Hindlimb muscle (tissue), 1 donor: ENCODE measurements around the gene LYRM4. TPM values are rescaled to one million over a fixed set of nuclear protein-coding genes. Genes with fewer than 3 reads are reported as not detected.

ENCODE experiments used
- DNase-seq: peaks from one replicate; pipeline ENCODE4 v3.0.0-alpha.2; 2013
- polyA plus RNA-seq: library from polyadenylated mRNA; unstranded; fragments of 120-200 nt; gene quantifications from one replicate; pipeline ENCODE4 v1.2.1, GENCODE V29; 2013; ENCODE audit not compliant: insufficient read length

The LYRM4 gene
- polyA plus RNA-seq, 1 donor: 20.5 TPM

DNA sequence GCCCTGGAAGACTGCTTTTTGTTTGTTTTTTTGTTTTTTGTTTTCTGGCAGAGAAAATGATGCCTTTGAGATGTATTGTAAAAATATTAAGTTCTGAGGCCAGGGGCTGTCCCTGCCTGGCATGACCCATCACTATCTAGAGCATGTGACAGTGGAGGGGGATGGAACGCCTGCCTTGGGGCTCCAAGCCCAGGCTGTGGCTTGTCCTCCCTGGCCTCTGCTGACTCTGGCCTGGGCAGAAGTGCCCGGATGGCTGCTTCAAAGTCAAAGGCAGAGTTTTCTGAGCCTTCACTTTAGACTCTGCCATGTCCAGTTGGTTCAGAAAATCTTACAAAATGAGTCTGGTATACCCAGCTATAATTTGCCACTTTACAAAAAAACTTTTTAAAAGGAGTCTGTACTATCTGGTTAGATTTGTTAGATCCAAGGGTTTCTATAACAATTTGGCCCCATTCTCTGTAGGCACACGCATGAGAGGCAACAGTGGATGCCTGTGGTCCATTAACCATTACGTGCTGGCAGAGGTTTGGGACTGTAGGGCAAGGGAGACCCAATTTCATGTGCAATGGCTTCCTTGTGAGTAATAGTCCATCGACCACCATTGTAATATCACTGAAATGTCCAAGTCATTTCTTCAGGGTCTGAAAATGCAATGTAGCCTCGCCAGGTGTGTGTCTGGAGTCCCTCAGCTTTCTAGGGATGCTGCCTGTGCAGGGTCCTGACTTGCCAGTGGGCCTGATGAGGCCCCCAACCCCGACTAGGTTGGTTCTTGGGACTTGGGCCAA lies 167.3 kb downstream of the LYRM4 start:
- no peak for DNase-seq

DNA sequence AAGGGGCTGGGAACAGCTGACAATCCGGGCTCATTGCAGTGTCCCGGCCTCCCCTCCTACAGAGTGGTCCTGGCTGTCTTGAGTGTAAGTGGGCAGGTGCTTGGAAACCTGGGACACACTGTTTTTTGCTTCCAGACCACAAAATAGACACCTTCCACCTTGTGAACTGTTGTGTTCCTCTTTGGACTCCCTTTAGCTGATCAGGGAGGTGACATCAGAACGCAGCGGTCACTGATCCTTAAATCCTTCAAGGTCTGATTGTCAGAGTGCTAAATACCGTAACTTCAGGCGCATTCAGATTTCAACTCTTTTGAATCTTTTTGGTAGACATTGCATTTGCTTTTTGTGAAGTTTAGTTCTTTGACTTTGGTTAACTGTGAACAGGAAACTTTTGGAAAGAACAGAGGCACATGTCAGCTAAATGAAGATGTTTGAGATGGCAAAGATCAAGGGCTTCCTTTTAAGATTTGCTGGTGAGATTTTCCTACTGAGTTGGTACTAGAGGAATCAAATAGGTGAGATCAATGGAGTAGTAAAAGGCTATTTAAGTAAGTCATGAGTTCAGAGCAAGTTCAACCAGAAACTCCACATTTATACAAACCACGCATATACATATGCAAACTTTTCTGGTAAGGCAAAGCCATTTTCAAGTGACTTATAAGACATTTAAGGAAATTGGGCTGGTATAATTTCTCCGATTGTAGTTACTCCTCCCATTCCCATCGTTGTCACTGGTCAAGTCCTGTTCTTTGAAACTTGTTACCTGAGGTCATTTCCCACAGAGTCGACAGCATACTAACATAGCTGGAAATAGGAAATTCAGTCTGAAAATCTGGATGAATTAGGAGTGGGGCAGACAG lies 169.3 kb downstream of the LYRM4 start:
- no peak for DNase-seq

DNA sequence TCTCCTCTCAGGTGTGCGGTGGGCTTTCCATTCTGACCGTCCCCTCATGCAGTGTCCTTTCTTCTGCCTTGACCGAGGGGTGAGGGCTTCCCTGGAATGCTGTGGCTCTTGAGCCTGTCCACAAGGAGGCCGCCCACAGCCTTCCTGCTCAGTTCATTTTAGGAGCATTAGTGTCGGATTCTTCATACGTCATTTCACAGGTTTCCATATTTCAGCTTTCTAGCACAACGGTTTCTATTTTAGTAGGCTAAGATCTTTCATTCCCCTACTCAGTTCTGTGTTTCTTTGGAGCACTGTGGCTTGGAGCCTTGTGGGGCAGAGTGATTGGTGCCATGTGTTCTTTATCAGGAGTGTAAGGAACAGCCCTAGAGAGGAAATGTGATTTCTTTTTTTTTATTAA lies 170.1 kb downstream of the LYRM4 start:
- no peak for DNase-seq

DNA sequence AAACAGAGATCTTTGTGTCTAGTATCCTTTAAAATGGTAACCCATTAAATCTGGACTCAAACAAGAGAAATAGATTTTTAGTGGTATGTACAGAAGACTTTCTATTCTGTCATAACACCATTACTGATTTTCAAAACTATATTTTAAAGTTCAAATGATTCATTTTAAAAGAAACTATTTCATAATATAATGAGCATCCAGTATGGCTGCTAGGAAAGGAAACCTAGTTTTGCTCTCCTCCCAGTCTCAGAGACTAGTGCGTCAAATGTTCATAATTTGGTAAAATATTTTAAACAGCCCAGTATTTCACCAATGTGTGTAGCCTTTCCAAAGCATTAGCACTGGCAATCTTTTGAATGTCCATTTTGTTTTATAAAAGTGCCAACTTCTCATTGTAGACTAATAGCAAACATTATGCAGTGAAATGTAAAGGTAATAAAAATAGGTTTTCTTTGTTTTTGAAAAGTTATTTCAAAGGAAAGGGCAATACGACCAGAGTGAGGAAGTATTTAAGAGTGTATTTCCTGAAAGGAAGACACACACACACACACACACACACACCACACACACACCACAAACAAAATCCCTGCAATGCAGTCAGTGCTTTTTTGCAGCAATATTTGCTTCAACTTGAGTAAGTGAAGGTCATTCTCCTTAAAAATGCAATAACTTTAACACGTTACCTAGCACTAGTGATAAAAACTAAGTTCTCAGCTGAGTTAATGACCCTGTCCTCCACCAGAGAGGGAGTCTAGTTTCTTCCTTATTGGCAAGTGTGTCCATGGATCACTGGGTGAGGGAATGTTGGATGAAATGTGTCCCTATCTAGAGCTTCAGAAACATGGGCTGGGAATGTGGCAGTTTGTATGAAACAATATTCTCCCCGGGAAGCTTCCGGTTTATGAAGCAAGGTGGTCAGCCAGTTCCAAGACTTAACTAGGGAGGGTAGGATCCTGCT lies 171.0 kb downstream of the LYRM4 start:
- DNase-seq: no peak

DNA sequence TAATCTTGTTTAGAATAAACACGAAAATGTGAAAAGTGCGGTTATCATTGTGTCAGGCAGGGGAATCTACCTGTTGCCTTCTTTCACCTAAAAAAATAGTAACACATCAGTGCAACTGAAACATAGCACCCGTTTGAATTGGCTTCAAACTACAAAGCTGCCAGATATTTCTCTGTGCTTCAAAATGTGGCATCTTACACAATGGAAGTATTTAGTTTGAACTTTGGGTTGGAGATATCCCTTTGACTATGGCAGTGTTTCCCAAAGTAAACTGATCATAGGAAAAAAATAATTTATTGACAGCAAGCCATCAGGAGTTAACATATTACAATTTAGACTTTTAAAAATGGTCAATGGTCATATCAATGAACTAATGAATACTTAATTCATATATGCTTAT lies 172.0 kb downstream of the LYRM4 start:
- DNase-seq: no peak

DNA sequence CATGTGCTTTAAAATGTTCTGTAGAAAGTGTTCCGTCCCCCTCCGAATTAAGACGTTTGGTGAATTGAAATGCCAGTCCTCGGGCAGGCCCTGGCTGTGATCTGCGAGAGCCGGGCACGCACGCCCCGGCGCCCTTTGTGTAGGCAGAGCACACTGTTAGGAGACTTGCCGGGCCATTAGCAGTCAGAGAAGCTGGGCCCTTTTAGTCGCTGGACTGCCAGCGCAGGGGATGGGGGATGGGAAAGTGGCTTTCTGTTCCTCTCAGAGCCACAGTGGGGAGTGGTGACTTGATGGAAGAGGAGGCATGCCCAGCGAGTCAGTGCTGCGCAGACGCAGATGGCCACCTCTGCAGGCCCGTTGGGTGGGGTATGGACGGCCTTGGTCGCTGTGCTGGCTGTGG lies 173.4 kb downstream of the LYRM4 start:
- DNase-seq: peak; percentile 35

DNA sequence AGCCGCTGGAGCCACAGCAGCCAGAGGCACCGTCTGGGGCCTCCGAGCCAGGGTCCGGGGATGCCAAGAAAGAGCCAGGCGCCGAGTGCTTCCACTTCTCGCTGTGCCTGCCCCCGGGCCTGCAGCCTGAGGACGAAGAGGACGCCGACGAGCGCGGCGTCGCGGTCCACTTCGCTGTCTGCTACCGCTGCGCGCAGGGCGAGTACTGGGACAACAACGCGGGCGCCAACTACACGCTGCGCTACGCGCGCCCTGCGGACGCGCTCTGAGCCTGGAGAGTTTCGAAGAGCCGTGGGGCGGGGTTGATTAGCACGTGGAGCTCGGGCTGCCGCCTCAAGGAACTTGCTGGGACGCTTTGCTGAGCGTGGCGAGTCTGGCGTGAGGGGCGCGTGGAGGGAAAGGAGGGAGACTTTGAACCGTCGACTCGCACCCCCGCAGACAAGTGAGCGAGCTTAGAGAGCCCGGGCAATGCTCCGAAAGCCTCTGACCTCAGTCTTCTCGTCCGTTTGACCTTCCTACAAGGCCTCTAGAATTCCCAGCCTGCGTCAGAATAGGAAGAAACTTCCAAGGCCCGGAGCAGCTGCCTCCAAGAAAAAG lies 174.4 kb downstream of the LYRM4 start:
- peak; percentile 27 for DNase-seq

DNA sequence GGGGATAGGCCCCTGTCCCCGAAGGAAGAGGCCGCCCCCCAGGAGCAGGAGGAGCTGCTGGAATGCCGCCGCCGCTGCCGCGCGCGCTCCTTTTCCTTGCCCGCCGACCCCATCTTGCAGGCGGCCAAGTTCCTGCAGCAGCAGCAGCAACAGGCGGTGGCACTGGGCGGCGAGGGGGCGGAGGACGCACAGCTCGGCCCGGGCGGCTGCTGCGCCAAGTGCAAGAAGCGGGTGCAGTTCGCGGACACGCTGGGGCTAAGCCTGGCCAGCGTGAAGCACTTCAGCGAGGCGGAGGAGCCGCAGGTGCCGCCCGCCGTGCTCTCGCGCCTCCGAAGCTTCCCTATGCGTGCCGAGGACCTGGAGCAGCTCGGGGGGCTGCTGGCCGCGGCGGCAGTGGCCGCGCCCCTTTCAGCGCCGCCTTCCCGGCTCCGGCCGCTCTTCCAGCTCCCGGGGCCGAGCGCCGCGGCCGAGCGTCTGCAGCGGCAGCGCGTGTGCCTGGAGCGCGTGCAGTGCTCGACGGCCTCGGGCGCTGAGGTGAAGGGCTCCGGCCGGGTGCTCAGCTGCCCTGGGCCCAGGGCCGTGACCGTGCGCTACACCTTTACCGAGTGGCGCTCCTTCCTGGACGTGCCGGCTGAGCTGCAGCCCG lies 175.0 kb downstream of the LYRM4 start:
- DNase-seq: peak; percentile 55

DNA sequence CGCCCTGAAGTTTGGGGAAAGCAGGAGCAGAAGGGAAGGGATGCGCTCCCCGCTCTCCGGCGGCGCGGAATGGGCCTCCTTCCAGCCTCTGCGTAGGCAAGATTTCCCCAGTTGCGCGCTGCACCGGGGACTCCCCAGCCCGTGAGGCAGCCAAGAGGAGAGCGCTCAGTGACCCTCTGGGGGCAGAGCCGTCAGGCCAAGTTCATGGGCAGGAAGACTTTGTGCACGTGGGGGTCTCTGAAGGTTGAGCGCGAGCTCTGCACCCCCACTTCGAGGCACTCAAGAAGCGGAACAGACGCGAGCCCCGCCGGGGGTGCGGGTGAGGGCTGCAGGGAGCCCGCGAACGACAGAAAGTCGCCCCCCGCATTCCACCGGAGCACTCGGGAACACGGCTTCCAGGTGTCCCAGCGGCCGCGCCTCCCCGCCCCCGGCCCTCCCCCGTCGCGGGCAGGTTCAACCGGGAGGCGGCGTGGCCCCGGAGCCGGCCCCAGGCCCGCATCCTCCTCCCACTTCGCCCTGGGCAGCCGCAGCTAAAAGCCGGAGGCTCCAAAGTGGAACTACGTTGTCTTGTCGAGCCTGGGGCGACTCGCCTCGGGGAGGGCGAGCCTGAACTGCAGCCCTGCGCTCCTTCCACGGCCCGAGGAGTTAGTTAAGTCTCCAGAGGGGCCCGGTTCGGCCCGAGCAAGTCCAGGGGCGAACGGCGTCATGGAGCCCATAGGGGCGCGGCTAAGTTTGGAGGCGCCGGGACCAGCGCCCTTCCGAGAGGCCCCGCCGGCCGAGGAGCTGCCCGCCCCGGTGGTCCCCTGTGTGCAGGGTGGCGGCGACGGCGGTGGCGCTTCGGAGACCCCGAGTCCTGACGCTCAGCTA lies 175.7 kb downstream of the LYRM4 start, which contains the start of gene PPP1R3G:
Gene PPP1R3G, plus strand, starts transcription at position 561 of the 867 bp plus-strand sequence. Its CDS starts 145 bp downstream, at position 706.
- peak; percentile 77 for DNase-seq

DNA sequence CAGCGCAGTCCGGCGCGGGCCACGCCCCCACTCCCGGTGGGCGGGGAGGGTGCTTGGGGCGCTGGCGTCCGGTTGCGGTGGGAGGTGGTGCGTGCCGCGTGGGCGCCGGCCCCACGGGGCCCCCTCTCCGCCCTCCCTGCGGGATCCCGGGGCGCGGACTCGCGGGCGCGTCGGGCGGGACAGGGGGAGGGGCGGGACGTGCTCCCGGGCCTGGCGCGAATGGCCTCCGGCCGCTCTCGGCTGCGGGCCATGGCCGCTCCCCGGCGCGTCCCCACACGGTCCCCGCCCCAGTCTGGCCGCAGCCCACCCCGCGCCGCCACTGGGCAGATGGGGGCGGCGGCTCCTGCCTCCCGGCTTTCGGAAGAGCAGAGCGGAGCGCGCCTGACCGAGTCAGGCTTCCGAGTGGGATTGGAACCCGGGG lies 176.4 kb downstream of the LYRM4 start:
- peak; percentile 70 for DNase-seq

DNA sequence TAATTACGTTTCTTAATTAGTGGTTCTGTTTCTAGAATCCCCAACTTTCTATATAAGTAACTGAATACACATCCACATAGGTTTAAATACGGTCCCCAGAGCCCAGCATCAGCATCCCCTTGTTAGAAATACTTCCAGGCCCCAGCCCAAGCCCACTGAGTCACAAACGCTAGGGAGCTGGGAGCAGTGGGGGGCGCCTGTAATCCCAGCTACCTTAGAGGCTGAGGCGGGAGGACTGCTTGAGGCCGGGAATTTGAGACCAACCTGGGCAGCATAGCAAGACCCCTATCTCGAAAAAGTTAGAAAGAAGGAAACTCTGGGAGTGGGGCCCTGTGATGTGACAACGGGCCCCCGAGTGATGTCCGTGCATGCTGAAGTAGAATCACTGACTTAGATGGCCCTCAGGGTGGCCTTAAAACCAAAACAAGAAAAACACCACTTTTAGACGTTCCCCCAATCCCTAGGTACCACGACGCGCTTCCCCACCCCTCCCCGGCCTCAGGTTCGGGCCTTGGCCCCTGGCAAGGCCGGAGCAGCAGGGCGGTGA lies 176.9 kb downstream of the LYRM4 start:
- DNase-seq: no peak

DNA sequence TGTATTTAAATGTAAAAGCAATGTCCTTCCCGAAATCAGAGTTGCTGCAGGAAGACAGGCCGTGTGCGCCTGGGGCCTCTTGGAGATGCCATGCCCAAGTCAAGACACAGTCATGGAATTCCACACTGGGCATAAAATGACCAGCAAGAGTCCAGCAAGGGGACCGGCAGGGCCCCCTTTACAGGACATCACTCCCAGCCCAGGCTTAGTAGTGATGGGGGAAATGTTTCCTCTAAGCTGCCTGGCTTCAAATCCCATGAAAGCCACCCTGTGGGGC lies 177.5 kb downstream of the LYRM4 start:
- DNase-seq: no peak

DNA sequence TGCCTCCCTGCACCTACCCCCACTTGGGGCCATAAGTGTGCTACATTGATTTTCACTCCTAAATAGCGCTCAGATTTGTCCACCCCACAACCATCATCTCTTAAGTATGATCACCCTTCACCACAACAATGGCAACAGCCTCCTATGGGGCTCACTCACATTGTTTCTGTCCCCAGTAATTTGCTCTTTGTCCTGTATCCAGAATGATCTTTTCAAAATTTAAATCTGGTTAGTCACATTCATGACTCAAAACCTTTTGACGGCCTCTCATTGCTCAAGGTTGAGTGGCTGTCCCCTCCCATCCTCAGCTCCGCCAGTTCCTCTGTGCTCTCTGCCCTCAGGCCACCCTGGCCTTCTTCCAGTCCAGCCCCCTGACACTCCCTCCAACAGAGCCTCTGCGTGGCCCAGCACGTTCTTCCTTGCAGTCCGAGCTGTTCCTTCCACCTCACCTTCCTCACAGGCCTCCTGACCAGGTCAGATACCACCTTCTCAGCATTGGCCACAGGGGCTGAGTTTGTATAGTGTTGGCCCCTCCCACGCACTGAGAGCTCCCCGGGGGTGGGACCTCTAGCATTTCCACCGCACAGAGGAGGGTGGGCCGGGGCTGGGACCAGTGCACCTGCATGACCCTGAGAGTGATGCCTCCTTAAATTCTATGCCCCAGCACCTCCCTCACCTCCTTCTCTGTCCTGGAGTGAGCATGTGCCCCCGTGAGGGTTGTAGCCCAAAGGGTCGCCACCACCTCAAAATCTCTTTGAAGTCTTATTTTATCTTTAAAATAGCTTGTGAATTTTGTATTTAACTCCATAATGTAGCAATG lies 178.1 kb downstream of the LYRM4 start:
- DNase-seq: no peak

DNA sequence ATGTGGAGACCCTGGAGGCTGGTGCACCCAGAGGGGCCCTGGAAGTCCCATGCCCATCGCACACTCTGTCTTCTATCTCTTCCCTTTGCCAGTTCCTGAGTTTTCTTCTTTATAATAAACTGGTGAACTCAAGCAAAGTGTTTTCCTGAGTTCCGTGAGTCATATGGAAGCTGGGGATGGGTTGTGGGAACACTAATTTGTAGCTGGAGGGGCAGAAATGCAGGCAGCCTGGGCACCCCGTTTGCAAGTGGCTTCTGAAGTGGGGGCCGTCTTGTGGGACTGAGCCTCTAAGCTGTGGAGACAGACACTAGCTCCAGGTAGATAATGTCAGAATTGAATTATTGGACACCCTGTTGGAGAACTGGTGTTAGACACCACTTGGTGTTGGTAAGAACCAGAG lies 178.8 kb downstream of the LYRM4 start:
- no peak for DNase-seq

DNA sequence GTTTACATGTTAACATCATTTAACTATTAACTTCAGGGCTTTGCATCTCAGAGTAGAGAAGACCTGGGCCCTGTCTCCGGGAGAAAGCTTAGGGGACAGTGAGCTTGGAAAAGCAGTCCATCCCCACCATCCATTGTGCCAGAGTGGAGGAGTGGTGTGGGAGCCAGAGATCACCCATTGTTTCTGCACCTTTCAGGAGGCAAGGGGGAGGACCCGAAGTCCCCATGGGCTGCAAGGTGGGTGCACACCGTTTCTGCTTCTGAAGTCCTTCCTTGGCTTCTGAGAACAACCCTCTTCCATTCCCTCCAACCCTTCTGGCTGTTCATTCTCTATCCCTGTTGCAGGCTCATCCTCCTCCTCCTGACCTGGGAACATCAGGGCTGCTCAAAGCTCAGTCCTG lies 179.6 kb downstream of the LYRM4 start:
- DNase-seq: no peak

DNA sequence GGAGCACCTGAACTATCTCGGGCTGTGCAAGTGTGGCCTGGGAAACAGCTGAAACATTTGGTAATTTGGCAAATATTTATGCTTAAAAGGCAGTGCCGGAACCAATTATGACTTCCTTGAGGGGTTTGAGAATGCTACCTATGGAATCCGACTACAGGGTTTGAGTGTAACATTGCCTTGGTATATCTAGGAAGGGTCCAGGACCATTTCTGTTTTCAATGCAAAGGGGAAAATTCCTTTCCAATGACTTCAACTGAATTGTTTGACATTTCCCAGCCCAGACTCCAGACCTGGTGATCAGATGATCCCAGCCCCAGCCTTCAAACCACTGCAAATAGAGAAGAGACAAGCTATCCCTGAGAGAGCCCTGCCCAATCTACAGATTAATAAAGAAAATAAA lies 180.2 kb downstream of the LYRM4 start:
- no peak for DNase-seq

DNA sequence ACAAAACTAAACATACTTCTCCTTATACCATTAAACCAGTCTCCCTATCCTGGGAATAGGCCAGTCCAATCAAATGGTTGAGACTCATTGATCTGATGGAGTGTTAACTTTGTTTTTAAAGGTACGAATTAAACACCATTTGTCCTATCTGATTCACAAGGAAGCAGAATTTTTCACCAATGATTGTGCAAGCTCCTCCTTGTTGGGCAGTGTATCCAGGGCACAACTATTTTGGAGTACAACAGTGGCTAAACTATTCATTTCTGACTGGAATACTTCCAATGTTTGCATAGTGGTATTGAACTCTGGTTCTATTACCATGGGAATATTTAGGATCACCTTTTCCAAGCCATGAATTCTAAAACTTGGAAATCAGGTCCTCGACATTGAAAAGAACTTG lies 181.1 kb downstream of the LYRM4 start:
- no peak for DNase-seq

DNA sequence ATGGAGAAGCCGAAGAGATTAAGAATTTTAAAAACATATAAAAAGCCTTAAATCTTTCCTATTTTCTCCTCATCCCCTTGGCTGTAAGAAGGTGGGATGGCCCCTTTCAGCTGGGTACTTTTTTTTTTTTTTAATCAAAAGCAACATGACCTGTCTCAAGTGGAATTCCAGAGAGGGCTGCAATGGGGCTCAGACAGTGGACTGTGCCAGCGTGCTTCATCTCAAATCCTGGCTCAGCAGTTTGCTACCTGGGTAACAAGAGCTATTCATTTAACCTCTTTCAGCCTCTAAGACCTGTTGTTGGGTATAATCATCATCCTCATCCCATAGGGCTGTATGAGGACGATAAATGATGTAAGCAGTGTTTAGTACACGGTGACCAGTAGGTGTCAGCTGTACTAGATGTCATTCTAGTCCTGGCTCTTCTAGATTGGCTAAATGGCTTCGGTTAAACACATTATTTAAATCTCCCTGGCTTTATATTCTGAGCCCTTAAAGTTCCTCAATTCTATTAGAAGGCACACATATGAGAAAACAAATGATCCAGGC lies 182.6 kb downstream of the LYRM4 start:
- no peak for DNase-seq

DNA sequence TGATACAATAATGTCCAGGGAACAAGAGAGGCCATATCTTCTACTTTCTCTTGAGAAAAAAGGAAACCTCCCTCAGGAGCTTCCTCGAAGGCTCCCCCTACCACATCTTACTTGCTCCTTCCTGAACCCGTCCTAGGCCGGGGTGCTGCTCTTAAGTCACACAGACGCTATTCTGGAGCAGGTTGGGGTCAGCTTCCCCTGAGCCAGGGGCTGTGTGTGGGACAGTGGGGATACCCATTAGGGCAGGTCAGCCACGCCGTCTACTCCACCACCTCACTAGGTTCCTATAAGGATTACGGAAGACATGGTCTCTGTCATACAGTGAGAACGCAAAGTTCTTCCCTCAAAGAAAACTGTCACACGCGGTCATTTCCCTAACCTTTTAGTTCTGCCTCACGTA lies 183.8 kb downstream of the LYRM4 start:
- no peak for DNase-seq
